GM23338 (cell line): ENCODE measurements around the gene PPID. TPM values are rescaled to one million over a fixed set of nuclear protein-coding genes. Genes with fewer than 3 reads are reported as not detected.
A peak's percentile ranks its signal among the peaks of the same experiment; 100 is the strongest.

ENCODE experiments used
- ATAC-seq: fragments of 200-7000 bp; cut with Tn5 transposase; 3 replicates; pipeline ENCODE4 v1.9.1; 2020
- DNase-seq: peaks from one replicate; pipeline ENCODE4 v3.0.0-alpha.2; 2015; ENCODE audit warnings: low spot score
- H2AFZ ChIP-seq: fragments of 200-600 bp; sonication (generic); 2 replicates; pipeline ENCODE4 v1.8.0; 2016; ENCODE audit warnings: antibody characterized with exemption, mild to moderate bottlenecking, moderate library complexity
- H3F3A ChIP-seq: fragments of 200-600 bp; sonication (generic); replicated peaks from 2 replicates; pipeline ENCODE4 v1.8.0; 2017; ENCODE audit warnings: antibody characterized with exemption, mixed run types, low read depth
- H3K27ac ChIP-seq: fragments of 200-600 bp; sonication (generic); 2 replicates; pipeline ENCODE4 v1.6.1; 2016; ENCODE audit warnings: low read depth
- H3K27me3 ChIP-seq: fragments of 200-600 bp; sonication (generic); 2 replicates; pipeline ENCODE4 v1.8.0; 2016; ENCODE audit warnings: mild to moderate bottlenecking, mixed run types, moderate library complexity; ENCODE audit not compliant: insufficient read depth
- H3K36me3 ChIP-seq: fragments of 200-600 bp; sonication (generic); 2 replicates; pipeline ENCODE4 v1.8.0; 2016; ENCODE audit warnings: mild to moderate bottlenecking; ENCODE audit not compliant: insufficient read depth
- H3K4me1 ChIP-seq: fragments of 200-600 bp; sonication (generic); 2 replicates; pipeline ENCODE4 v1.8.0; 2016; ENCODE audit warnings: mild to moderate bottlenecking, moderate library complexity; ENCODE audit not compliant: insufficient read depth
- H3K4me2 ChIP-seq: fragments of 200-600 bp; sonication (generic); 2 replicates; pipeline ENCODE4 v1.7.1; 2017; ENCODE audit warnings: mixed run types
- H3K4me3 ChIP-seq: fragments of 200-600 bp; sonication (generic); 2 replicates; pipeline ENCODE4 v1.6.1; 2016; ENCODE audit warnings: mixed run types
- H3K79me2 ChIP-seq: fragments of 200-600 bp; sonication (generic); replicated peaks from 2 replicates; pipeline ENCODE4 v1.8.0; 2017; ENCODE audit warnings: mild to moderate bottlenecking; ENCODE audit not compliant: insufficient read depth
- H3K9me2 ChIP-seq: fragments of 200-600 bp; sonication (generic); 2 replicates; pipeline ENCODE4 v1.8.0; 2017; ENCODE audit not compliant: insufficient read depth
- H4K20me1 ChIP-seq: fragments of 200-600 bp; sonication (generic); replicated peaks from 2 replicates; pipeline ENCODE4 v1.8.0; 2017; ENCODE audit warnings: mild to moderate bottlenecking; ENCODE audit not compliant: insufficient read depth
- H3K27ac Mint-ChIP-seq: 2 replicates; pipeline ENCODE4 v1.8.0; 2020; ENCODE audit warnings: inconsistent platforms, mild to moderate bottlenecking, moderate library complexity, mixed read lengths
- H3K27me3 Mint-ChIP-seq: 3 replicates; pipeline ENCODE4 v1.8.0; 2022; ENCODE audit warnings: low read depth, mild to moderate bottlenecking, moderate library complexity, mixed read lengths, inconsistent platforms; ENCODE audit not compliant: insufficient read depth, poor library complexity
- H3K36me3 Mint-ChIP-seq: 3 replicates; pipeline ENCODE4 v1.8.0; 2021; ENCODE audit warnings: low read depth, mild to moderate bottlenecking, inconsistent platforms, moderate library complexity, mixed read lengths
- H3K4me1 Mint-ChIP-seq: 3 replicates; pipeline ENCODE4 v1.8.0; 2020; ENCODE audit warnings: mild to moderate bottlenecking, inconsistent platforms, mixed read lengths
- H3K4me3 Mint-ChIP-seq: 3 replicates; pipeline ENCODE4 v1.8.0; 2021; ENCODE audit warnings: moderate library complexity, mild to moderate bottlenecking, inconsistent platforms, mixed read lengths
- H3K9me3 Mint-ChIP-seq: 3 replicates; pipeline ENCODE4 v1.8.0; 2020; ENCODE audit warnings: moderate library complexity, mild to moderate bottlenecking, inconsistent platforms, mixed read lengths
- EZH2 ChIP-seq: fragments of 200-600 bp; sonication (generic); IDR thresholded peaks from one replicate; pipeline ENCODE4 v1.8.0; 2017; ENCODE audit warnings: antibody characterized with exemption, mild to moderate bottlenecking, low read depth; ENCODE audit not compliant: unreplicated experiment
- EZH2phosphoT487 ChIP-seq: fragments of 200-600 bp; sonication (generic); IDR thresholded peaks from one replicate; pipeline ENCODE4 v1.8.1; 2018; ENCODE audit warnings: antibody characterized with exemption; ENCODE audit not compliant: unreplicated experiment
- JUNB ChIP-seq: IDR thresholded peaks from one replicate; pipeline ENCODE4 v1.6.1; 2016; ENCODE audit warnings: antibody characterized with exemption; ENCODE audit not compliant: unreplicated experiment
- POLR2AphosphoS5 ChIP-seq: IDR thresholded peaks from 2 replicates; pipeline ENCODE4 v1.6.1; 2016; ENCODE audit warnings: antibody characterized with exemption, low read depth
- STAT1 ChIP-seq: IDR thresholded peaks from one replicate; pipeline ENCODE4 v1.6.1; 2016; ENCODE audit warnings: antibody characterized with exemption; ENCODE audit not compliant: unreplicated experiment
- ZNF114 ChIP-seq: fragments of 250-450 bp; sonication (Bioruptor Pico); IDR thresholded peaks from 2 replicates; pipeline ENCODE4 v1.5.0; 2020; ENCODE audit warnings: mild to moderate bottlenecking, moderate library complexity
- ZNF331 ChIP-seq: fragments of 250-450 bp; sonication (Bioruptor Pico); IDR thresholded peaks from 2 replicates; pipeline ENCODE4 v1.5.0; 2020; ENCODE audit warnings: low read depth, mild to moderate bottlenecking, moderate library complexity
- polyA plus RNA-seq: library from polyadenylated mRNA; unstranded; fragments of >200 nt; fragmentation: Nextera tagmentation; extraction: Ambion mirVana; gene quantifications from 2 replicates; pipeline ENCODE4 v1.2.1, GENCODE V29; 2016
- total RNA-seq: library from RNA; depleted of rRNA; stranded (reverse); fragments of >200 nt; shearing (Covaris generic); gene quantifications from 2 replicates; pipeline ENCODE4 v1.2.3, GENCODE V29; 2014
- TF ChIP-seq, protein P1 (sequence below), 2 experiments: fragments of 200-600 bp in 1 of 2; sonication (generic) in 1 of 2; conservative IDR thresholded peaks; 2 replicates each; pipeline versions ENCODE4 v1.5.1 to v1.6.1; 2016 to 2017; ENCODE audit warnings: antibody characterized with exemption in 2 of 2, low read depth in 2 of 2, mild to moderate bottlenecking in 2 of 2, moderate library complexity in 1 of 2
- TF ChIP-seq, protein P2 (sequence below): IDR thresholded peaks from one replicate; pipeline ENCODE4 v1.6.1; 2018; ENCODE audit warnings: antibody characterized with exemption; ENCODE audit not compliant: unreplicated experiment
- TF ChIP-seq, protein P3 (sequence below): IDR thresholded peaks from 2 replicates; pipeline ENCODE4 v1.6.1; 2016; ENCODE audit warnings: antibody characterized with exemption

Gene PPID
- total and polyA plus RNA-seq, 2 experiments from 2014 or later = 56.6 to 66.2 TPM

DNA sequence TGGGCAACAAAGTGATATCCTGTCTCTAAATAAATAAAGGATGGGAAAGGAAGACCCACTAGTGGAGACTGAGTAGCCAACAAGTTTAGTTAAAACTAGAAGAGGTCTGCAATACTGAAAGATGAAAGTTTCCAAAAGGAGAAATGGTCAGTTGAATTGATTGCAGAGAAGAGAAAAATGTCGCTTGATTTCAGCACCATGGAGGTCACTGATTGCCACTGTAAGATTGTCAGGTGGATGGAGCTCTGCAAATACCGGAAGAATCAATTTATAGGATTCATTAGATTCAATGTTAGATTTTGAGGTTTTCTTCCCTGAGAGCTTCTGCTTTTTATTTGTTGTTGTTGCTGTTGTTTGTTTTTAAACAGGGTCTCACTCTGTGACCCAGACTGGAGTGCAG lies 40.3 kb upstream of the PPID start:
- no peaks in the 10 kb centered on the region for H4K20me1 ChIP-seq
- Mint-ChIP-seq H3K9me3 (peaks cover 10% of the 10 kb centered on the region), H3K27ac (no peak overlapping the region), H3K4me1 (peaks cover 12% of the 10 kb centered on the region; the same call in 2 of the 3 replicates), H3K27me3 (peaks cover 1% of the 10 kb centered on the region), H3K4me3 (no peak overlapping the region), H3K36me3 (peaks cover 6% of the 10 kb centered on the region; the same call in 2 of the 3 replicates)
- peaks cover 9% of the 10 kb centered on the region for H3K27me3 ChIP-seq
- H3K4me2 ChIP-seq = no peak overlapping the region
- no peaks in the 10 kb centered on the region; the same call in 1 of the 2 replicates for H3F3A ChIP-seq
- H3K4me1 ChIP-seq = peaks cover 8% of the 10 kb centered on the region; the same call in 1 of the 2 replicates
- no peaks in the 10 kb centered on the region for H3K36me3 ChIP-seq
- DNase-seq = peak; percentile 13
- no peak overlapping the region for H3K4me3 ChIP-seq
- no peak overlapping the region for H3K27ac ChIP-seq
- H3K79me2 ChIP-seq = no peaks in the 10 kb centered on the region
- no peak for ATAC-seq
- H3K9me2 ChIP-seq = no peaks in the 10 kb centered on the region
- 0 out of 2 replicates have a peak overlapping the region, but pooled peaks have one; percentile 9 for H2AFZ ChIP-seq
- TF ChIP-seq, protein P1, sequence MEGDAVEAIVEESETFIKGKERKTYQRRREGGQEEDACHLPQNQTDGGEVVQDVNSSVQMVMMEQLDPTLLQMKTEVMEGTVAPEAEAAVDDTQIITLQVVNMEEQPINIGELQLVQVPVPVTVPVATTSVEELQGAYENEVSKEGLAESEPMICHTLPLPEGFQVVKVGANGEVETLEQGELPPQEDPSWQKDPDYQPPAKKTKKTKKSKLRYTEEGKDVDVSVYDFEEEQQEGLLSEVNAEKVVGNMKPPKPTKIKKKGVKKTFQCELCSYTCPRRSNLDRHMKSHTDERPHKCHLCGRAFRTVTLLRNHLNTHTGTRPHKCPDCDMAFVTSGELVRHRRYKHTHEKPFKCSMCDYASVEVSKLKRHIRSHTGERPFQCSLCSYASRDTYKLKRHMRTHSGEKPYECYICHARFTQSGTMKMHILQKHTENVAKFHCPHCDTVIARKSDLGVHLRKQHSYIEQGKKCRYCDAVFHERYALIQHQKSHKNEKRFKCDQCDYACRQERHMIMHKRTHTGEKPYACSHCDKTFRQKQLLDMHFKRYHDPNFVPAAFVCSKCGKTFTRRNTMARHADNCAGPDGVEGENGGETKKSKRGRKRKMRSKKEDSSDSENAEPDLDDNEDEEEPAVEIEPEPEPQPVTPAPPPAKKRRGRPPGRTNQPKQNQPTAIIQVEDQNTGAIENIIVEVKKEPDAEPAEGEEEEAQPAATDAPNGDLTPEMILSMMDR (conservative IDR thresholded peaks at IDR 0.05; ENCODE audit: low read depth in 2 of 2) = no peak
- TF ChIP-seq, protein P2, sequence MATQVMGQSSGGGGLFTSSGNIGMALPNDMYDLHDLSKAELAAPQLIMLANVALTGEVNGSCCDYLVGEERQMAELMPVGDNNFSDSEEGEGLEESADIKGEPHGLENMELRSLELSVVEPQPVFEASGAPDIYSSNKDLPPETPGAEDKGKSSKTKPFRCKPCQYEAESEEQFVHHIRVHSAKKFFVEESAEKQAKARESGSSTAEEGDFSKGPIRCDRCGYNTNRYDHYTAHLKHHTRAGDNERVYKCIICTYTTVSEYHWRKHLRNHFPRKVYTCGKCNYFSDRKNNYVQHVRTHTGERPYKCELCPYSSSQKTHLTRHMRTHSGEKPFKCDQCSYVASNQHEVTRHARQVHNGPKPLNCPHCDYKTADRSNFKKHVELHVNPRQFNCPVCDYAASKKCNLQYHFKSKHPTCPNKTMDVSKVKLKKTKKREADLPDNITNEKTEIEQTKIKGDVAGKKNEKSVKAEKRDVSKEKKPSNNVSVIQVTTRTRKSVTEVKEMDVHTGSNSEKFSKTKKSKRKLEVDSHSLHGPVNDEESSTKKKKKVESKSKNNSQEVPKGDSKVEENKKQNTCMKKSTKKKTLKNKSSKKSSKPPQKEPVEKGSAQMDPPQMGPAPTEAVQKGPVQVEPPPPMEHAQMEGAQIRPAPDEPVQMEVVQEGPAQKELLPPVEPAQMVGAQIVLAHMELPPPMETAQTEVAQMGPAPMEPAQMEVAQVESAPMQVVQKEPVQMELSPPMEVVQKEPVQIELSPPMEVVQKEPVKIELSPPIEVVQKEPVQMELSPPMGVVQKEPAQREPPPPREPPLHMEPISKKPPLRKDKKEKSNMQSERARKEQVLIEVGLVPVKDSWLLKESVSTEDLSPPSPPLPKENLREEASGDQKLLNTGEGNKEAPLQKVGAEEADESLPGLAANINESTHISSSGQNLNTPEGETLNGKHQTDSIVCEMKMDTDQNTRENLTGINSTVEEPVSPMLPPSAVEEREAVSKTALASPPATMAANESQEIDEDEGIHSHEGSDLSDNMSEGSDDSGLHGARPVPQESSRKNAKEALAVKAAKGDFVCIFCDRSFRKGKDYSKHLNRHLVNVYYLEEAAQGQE = peak; percentile 43

DNA sequence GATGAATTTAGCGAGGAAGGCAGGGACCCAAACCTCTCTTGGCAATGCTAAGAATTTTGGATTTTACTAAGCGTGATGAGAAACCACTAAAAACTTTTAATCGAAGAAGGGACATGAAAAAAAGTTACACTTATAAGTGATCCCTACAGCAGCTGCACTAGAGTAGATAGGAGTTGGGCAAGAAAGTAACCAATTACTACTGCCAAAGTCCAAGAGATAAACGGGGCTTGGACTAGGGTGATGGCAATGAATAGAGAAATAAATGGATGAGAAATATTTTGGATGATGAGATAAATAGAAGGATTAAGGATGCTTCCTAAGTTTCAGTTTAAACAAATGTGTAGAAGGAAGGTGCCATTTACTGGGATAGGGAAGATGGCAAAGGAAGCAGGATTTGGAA lies 39.4 kb upstream of the PPID start:
- H3K4me1 Mint-ChIP-seq = peaks cover 3% of the 10 kb centered on the region; the same call in 2 of the 3 replicates
- H2AFZ ChIP-seq = no peak overlapping the region
- H3K27me3 Mint-ChIP-seq = peaks cover 1% of the 10 kb centered on the region
- DNase-seq (no peak), ATAC-seq (no peak)
- H3K27me3 ChIP-seq = peaks cover 2% of the 10 kb centered on the region
- H3F3A ChIP-seq = no peaks in the 10 kb centered on the region; the same call in 1 of the 2 replicates
- no peaks in the 10 kb centered on the region for H4K20me1 ChIP-seq
- H3K27ac ChIP-seq = no peak overlapping the region
- TF ChIP-seq, protein P3, sequence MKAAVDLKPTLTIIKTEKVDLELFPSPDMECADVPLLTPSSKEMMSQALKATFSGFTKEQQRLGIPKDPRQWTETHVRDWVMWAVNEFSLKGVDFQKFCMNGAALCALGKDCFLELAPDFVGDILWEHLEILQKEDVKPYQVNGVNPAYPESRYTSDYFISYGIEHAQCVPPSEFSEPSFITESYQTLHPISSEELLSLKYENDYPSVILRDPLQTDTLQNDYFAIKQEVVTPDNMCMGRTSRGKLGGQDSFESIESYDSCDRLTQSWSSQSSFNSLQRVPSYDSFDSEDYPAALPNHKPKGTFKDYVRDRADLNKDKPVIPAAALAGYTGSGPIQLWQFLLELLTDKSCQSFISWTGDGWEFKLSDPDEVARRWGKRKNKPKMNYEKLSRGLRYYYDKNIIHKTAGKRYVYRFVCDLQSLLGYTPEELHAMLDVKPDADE = no peak
- TF ChIP-seq, protein P1 (conservative IDR thresholded peaks at IDR 0.05; ENCODE audit: low read depth in 2 of 2) = no peak
- TF ChIP-seq POLR2AphosphoS5 = no peak
- no peak for TF ChIP-seq EZH2
- no peak for TF ChIP-seq JUNB
- TF ChIP-seq STAT1 = no peak
- TF ChIP-seq ZNF331 (CRISPR knock-in tag) = no peak
- TF ChIP-seq ZNF114 (CRISPR knock-in tag) = no peak
- no peak for TF ChIP-seq EZH2phosphoT487
- no peak overlapping the region for H3K27ac Mint-ChIP-seq
- no peak overlapping the region for H3K4me2 ChIP-seq
- no peak overlapping the region for H3K4me3 ChIP-seq
- H3K4me1 ChIP-seq = peaks cover 2% of the 10 kb centered on the region; the same call in 1 of the 2 replicates
- H3K9me2 ChIP-seq = no peaks in the 10 kb centered on the region
- peaks cover 17% of the 10 kb centered on the region for H3K9me3 Mint-ChIP-seq
- H3K4me3 Mint-ChIP-seq = no peak overlapping the region
- peaks cover 6% of the 10 kb centered on the region; the same call in 2 of the 3 replicates for H3K36me3 Mint-ChIP-seq
- no peaks in the 10 kb centered on the region for H3K79me2 ChIP-seq
- H3K36me3 ChIP-seq = no peaks in the 10 kb centered on the region
